ENCODE data around the gene PADI1.
"Not testable (repeated sequence)": the region's sequence is repeated elsewhere in the genome, so short reads cannot be mapped to it uniquely, and the experiment has no call there.

The PADI1 gene

DNA sequence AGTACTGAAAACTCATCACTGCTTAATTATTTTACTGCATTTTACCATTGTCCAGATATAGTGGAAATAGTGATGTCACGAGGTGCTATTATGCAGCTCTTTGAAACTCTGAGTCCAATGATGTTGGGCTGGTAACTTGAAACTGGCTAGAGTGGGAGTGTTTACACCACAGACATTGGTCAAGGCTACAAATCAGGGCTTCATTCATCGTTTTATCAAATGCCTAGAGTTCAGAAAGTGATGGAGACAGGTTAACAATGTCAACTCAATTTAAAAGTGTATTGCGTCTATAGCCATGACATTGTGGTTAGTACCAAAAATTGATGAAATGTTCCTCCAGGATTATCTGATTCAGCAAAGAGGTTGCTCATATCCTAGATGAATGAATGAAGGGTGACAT lies 12.7 kb downstream of the PADI1 start:
- DNase-seq (ENCODE audit: low read depth) = no peak

DNA sequence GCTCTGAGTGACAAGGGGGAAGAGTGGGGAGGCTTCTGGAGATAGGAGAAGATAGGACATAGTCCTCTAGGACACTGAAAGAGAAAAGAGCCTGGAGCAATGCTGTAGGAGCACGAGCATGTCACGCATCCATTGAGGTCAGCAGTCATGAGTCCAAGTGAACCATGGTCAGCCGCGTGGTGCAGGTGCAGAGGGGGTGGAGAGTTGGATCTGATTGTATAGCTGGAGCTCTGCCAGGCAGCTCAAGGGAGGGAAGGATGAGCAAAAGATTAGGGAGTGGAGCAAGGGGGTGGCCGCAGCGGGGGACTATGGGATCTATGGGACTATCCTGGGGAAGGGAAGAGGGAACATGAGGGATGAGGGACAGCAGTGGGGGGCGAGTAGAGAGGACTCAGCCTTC lies 14.0 kb downstream of the PADI1 start:
- no peak for DNase-seq (ENCODE audit: low read depth)

DNA sequence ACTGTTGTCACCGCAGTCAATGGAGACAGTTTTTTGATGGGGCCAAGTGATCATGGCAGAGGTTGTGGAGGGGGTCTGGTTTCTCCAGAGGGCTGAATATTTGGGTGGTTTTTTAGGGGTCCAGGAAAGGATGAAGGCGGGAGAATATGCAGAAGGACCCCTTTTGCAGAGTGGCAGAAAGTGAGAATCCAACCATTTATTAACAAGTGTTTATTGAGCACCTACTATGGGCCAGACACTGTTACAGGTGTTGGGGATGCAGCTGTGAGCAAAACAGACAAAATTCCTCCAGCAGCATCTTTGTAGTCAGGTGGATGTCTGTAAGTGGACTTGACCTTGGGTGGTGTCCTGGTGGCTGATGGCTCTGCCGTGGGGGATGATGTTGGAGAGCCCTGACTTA lies 15.4 kb downstream of the PADI1 start:
- DNase-seq (ENCODE audit: low read depth) = no peak

DNA sequence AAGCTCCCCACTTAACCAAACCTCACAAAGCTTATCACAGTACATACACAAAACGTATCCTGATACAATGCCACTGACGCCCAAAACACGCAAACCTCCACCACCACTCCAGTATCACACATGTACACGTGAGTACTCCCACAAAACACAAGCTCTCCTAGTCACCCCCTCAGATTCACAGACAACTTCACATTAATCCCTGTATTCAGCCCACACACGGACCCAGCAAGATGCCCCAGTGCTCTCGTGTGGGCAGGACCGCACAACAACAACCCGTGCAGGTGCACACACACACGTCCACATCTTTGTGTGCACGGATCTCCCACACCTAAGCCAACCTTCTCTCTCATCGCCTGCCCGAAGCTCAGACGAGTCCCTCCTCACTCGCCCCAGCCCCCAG lies 17.6 kb downstream of the PADI1 start:
- DNase-seq (ENCODE audit: low read depth) = no peak

DNA sequence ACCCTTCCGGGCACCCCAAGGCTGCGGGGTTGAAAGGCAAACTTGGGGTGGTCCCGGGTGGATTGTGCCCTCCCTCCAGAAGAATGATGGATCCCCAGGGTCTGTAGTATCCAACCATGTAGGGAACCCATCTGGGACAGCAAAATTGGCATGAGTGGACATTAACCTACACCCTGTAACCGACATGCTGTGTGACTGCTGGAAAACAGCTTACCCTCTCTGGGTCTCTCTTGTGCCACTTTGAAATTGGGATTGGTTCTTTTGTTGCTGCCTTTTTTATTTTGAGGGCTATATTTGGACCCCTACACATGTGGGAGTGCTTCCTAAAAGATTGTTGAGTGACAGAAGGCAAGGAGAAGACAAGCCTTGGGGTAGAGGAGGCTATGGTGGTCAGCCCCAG lies 19.5 kb downstream of the PADI1 start:
- no peak for DNase-seq (ENCODE audit: low read depth)

DNA sequence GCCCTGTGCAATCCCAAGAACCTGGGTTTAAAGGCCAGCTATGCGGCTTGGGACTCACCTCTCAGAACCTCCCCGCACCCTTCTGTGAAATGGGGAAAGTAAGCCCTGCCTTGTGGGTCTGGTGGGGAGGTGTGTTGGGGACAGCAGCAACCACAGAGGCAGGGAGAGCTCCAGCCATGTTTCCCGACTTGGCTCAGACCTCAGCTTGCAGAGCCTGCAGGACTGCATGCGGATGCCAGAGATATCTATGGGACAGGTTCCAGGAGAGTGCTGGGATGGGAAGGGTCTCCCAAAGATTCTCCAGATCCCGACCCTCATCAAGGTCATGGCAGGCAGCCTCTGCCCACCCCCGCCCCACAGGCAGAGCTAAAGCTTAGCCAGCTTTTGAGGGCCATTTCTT lies 20.2 kb downstream of the PADI1 start:
- DNase-seq (ENCODE audit: low read depth) = no peak

DNA sequence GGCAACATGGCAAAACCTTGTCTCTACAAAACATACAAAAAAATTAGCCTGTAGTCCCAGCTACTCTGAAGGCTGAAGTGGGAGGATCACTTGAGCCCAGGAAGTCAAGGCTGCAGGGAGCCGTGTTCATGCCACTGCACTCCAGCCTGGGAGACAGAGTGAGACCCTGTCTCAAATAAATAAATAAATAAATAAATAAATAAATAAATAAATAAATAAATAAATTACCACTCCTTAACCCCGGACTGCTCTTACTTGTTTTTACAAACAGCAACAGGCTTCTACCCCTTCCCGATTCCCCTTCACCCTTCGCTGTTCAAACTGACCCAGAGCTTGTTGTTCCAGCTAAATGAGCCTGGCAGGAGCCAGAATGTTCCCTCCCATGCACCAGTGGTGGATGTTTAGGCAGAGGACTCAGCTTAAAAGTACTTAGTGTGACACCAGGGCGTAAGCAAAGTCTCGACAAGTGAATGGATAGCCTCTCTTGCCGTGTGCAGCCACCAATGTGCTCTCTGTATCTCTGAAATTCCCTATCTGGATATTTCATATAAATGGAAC lies 22.5 kb downstream of the PADI1 start:
- no peak for DNase-seq (ENCODE audit: low read depth)

DNA sequence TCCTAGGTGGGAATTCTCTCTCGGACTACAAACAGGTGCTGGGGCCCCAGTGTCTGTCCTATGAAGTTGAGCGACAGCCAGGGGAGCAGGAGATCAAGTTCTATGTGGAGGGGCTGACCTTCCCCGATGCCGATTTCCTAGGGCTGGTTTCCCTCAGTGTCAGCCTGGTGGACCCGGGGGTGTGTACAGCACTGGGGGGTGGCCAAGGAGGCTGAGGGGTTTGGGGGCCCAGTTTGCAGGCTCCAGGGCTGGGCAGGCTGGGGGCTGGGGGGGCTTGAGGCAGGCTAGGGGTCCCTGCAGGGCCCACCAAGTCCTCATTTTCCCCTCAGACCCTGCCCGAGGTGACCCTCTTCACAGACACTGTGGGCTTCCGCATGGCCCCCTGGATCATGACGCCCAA lies 23.7 kb downstream of the PADI1 start:
- DNase-seq (ENCODE audit: low read depth) = no peak

DNA sequence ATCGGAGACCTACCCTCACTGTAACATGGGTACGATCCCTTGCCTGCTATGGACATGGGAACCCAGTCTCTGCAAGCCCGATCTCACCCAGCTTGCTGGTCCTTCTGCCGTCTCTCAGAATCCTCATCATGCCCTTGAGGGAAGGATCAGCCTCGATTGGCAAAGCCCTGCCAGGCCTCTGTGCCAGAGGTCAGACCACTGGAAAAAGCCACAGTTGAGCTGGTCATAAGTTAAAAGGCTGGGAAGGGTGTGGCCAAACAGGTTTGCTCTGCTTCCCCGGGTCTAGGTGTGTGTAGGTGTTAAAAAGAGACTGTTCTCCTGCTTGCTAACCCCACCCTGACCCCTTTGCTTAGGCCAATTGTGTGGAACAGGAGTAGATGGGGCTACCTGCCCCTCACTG lies 24.5 kb downstream of the PADI1 start:
- no peak for DNase-seq (ENCODE audit: low read depth)

DNA sequence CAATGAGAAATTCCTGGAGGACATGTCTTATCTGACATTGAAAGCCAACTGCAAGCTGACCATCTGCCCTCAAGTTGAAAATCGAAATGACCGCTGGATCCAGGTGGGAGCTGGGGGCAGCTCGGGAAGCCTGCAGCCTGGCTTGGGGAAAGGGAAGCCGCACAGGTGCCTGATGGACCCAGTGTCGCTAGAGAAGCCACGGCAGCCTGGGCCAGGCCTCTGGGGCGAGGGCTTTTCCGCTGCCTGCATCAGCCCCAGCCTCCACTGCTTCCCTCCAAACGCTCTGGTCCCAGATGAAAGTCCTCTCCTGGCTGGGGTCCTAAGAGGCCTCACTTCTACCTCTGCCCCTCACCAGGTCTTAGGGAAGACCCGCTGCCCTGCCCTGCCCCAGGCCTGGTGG lies 25.2 kb downstream of the PADI1 start:
- DNase-seq (ENCODE audit: low read depth) = no peak

DNA sequence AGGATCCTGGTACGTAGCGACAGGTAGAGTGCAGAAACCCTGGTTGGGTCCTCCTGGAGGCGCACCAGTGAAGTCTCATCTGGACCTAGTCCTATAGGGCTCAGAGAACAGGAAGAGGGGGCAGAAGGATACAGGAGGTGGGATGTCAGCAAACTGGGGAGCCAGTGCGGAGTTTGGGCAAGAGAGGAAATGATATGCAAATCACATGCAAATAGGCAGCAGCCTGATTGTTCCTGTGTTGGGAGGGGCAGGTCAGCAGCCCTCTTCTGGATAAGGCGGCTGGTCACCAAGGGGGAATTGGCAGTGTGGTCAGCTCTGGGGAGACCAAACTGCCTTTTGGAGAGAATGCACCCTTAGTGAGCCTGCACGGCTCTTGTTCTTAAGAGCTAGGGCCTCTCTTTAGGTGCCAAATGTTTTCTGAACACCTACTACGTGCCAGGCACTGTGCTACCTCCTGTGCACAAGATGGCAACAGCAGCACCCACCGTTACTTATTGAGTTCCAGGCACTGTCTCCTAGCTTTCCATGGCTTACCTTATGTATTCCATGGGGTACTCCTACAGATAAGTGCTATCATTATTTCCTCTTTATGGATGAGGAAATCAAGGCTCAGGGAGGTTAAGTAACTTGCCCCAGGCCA lies 25.9 kb downstream of the PADI1 start:
- DNase-seq (ENCODE audit: low read depth) = no peak

DNA sequence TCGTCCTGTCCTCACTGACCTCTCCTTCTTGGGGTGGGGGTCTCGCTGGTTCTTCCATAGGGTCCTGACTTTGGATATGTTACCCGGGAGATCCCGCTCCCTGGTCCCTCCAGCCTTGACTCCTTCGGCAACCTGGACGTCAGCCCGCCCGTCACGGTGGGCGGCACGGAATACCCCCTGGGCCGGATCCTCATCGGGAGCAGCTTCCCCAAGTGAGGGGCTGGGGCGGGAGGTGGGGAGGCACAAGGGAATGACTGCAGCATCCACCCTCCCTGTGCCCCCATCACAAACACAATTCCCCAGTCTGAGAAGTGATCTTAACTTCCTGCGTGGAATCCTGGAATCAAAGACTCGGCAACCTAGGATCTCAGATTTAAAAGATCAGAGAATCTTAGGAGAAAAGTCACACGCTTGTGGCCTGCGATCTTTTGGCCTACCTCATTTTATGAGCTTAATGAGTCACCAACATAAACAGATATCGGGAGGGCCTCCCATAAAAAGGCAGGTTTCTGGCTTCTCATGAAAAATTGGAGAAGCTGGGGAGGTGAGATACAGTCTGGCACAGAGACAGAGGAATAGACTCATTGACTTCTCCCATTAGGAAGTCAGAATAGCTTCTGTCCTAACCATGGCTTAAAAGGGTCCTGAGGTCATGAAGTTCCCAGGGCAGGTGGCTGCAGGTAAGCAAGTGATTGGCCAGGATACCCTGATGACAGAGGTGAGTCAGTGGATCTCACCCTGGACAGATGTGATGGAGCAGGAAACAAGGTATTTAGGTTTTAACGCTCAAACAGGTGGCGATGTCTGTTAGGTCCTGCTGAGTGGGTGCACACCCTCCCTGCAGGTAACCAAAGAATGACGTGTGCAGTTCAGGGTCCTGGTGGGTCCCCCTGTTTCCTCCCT lies 28.1 kb downstream of the PADI1 start:
- DNase-seq (ENCODE audit: low read depth) = no peak

DNA sequence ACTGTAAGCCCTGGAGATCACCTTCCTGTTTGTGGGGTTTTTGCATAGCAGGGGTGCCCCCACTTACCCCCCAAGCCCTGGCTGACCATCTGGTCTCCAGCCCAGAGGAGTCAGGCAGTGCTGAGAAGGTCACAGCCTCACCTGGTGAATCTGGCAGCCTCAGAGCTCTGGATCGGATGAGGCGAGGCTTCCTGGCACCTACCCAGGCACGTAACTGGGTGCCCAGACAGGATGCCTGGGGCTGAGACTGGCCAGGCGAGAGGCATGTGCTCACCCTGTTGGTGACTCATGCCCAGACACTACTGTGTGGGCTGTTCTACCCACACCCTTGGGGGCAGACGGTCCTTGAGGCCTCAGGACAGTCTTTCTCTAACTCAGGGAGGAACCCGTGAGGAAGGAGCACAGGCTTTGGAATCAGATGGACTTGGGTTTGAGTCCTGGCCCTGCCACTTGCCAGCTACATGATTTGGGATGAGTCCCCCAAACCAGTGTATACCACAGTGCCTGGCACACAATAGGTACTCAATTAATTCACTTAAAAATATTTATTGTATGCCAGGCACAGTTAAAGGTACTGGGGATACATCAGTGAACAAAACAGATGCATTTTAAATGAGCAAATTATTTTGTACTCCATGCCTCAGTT lies 28.9 kb downstream of the PADI1 start:
- no peak for DNase-seq (ENCODE audit: low read depth)

DNA sequence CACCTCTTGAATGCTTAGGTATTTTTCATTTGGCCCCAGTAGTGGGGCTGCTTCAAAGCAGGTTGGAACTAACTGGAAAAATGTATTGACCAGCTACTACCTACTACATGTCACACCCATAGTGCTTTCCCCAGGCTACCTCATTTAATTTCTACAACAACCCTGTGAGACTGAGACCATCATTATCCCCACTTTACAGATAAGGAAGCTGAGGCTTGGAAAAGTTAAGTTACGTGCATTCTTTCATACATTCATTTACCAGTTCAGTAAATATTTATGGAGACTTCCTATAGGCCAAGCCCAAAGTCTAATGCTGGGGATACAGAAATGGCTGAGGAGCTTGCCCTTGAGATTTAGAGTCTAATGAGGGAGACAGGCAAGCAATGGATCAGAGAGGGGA lies 29.5 kb downstream of the PADI1 start:
- DNase-seq (ENCODE audit: low read depth) = no peak

DNA sequence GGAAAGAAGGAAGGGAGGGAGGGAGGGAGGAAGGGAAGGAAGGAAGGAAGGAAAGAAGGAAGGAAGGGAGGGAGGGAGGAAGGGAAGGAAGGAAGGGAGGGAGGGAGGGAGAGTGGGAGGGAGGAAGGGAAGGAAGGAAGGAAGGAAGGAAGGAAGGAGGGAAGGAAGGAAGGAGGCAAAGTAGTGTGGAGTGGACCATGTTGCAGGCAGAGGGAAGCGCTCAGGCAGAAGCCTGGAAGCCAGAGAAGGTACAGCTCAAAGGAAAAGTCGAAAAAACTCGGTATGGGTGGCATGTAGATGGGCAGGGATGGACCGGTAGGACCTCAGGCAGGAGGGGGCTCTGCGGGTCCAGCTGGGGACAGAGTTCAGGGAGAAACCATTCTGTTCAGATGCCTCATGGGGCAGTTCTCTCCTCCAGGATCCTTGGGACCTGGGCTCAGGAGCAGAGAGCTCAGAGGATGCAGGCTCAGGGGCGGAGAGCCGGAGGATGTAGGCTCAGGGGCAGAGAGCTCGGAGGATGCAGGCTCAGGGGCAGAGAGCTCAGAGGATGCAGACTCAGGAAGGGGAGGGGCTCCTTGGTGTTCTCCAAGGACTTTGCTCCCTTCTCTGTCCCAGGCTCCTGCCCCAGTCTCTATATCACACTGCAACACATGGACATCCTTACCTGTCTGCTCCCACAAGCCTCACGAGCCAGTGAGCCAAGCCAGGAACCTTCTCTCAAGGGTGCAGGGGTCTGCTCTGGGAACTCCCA lies 30.4 kb downstream of the PADI1 start:
- DNase-seq (ENCODE audit: low read depth) = no peak

DNA sequence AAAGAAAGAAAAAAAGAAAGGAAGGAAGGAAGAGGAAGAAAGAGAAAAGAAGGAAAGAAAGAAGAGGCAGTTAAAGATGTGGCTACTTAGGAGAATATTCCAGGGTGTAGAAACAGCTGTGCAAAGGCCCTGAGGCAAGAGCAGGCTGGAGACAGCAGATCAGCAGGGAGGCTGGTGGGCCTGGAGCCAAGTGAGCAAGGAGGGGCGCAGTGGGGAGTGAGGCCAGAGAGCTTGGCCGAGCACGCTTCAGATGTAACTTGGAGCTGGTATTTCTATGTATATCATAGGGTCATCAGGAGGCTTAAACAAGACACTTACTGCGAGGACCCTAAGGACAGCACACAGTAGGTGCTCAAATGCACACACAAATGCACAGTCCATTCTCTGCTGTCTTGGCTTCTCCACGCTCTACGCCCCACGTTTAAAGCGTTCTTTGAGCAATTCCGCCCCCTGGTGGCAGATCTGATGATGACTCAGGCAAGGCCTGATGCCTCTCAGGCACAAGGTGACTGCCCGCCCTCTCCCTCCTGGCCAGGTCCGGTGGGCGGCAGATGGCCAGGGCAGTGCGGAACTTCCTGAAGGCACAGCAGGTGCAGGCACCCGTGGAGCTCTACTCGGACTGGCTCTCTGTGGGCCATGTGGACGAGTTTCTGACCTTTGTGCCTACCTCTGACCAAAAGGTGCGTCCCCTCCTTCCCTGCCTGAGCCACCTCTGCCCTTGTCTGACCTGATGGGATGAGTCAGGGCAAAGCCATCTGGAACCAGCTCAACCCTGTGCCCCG lies 32.0 kb downstream of the PADI1 start:
- peak; percentile 79 for DNase-seq (ENCODE audit: low read depth)

DNA sequence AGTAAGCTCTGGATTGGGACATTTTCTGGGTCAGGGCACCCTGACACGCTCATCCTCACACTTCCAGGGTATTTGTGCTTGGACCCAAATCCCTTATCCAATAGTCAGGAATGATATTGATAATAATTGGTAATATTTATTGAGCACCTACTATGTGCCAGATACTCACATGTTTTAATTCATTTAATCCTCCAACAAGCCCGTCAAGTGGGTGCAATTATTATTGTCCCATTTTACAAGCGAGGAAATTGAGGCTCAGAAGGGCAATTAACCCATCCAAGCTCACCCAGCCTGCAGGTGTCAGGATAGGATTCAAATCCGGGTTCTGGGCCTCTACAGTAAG lies 32.6 kb downstream of the PADI1 start:
- DNase-seq (ENCODE audit: low read depth) = no peak

DNA sequence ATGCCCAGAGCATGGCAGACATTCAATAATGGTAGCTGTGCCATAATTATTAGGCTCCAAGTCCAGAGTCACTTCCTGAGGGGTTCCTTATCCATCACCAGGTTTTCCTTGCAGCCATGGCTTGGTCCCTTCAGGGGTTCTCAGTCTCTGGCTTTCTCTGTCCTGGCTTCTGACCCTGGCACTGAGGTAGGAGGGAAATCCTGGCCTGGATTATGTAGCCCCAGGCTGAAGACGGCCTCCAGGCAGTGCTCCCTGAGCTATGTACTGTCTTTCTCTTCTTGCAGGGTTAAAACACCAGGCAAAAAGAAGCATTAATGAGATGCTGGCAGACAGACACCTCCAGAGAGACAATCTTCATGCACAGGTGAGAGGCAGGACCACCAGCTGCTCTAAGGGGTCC lies 34.5 kb downstream of the PADI1 start:
- no peak for DNase-seq (ENCODE audit: low read depth)

DNA sequence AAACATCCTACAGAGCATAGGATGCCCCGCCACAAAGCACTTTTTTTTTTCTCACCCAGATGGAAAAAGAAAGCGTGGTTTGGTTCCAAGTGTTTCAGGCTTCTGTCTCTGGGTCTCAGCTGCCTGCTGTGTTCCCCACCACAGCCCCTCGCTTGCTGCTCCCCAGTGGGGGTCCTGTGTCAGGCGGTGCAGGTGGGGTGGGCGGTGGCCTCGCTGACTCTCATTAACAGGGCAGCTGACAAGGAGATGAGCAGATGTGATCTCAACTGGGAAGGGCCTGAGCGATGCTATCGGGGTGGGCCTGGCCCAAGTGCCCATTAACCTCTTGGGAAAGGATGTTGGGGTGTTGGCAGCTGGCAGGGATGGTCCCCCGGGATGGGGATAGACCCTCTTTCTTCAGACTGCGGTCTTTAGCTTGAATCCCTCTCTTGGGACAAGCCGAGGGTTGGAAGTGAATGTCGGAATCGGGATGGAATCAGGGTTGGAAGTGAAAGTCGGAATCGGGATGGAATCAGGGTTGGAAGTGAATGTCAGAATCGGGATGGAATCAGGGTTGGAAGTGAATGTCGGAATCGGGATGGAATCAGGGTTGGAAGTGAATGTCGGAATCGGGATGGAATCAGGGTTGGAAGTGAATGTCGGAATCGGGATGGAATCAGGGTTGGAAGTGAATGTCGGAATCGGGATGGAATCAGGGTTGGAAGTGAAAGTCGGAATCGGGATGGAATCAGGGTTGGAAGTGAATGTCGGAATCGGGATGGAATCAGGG lies 36.3 kb downstream of the PADI1 start:
- DNase-seq (ENCODE audit: low read depth) = not testable (repeated sequence)

DNA sequence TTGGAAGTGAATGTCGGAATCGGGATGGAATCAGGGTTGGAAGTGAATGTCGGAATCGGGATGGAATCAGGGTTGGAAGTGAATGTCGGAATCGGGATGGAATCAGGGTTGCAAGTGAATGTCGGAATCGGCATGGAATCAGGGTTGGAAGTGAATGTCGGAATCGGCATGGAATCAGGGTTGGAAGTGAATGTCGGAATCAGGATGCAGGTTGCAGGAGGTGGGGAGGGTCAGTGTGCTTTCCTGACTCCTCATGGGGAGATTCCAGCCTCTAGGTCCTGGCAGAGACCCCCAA lies 36.8 kb downstream of the PADI1 start:
- not testable (repeated sequence) for DNase-seq (ENCODE audit: low read depth)

DNA sequence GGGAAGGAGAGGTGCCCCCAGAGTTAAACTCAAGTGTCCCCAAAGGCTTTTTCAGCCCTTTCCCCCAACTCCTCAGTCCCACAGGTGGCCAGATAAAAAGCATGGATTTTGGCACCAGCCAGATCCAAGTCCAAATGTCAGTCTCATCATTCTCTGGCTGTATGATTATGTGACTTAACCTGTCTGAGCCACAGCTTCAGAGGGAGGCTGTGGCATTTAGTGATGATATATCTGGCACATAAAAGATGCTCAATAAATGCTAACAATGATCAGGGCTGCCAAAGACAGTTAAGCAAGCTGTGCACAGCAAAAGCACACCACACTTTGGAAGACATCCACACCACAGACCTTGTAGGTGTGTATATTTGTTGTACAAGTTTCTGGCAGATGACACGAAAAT lies 38.3 kb downstream of the PADI1 start:
- no peak for DNase-seq (ENCODE audit: low read depth)

Measured in activated T-cell treated with anti-CD3 and anti-CD28 coated beads for 24 hours (primary cell).